Right ventricle myocardium inferior (tissue), 1 donor: Measurements from ENCODE around the gene ANO2. TPM values are rescaled to one million over a fixed set of nuclear protein-coding genes. Genes with fewer than 3 reads are reported as not detected.
"Not testable (repeated sequence)": the region's sequence is repeated elsewhere in the genome, so short reads cannot be mapped to it uniquely, and the experiment has no call there.

Experiments used
- ATAC-seq: fragments of 200-7000 bp; cut with Tn5 transposase; one replicate; pipeline ENCODE4 v1.9.1; 2020; ENCODE audit warnings: mild to moderate bottlenecking, moderate library complexity
- DNase-seq: peaks from one replicate; pipeline ENCODE4 v3.0.0; 2021; ENCODE audit errors: missing footprints
- intact Hi-C: fragments of 100-400 bp; cut with DNase I; formaldehyde crosslinking; loops from one replicate; pipeline ENCODE4 v1.11.0; 2022
- total RNA-seq: library from RNA; stranded (reverse); fragmentation: NEBNext Ultra II Directional; extraction: Animal tissue kit (Norgen Biotek cat#: 25700); gene quantifications from one replicate; pipeline ENCODE4 v1.2.1, GENCODE V29; 2021
- donor health status: DM: no; HTN: yes; CAD: no; lungs with severe emphysema.

ANO2 gene
- total RNA-seq, 1 donor from 2014 or later: 19.5 TPM

DNA sequence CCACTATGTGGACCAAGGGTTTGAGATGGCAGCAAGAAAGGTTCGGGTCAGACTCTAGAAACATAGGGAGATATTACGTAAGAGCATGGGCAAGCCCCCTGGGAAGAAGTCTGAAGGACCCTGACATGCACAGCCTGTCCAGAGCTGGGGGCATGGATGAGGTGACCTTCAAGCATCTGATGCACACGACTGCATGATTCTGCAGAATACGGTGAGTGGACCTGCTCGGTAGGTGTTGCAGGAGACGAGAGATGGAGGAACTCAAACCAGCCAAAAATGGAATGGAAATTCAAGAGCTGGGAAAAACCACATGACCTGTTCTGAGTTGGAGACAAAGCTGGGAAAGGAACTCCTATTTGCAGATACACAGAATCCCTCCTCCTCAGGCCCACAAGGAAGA is 43.6 kb downstream of the ANO2 start:
- DNase-seq (no peak), ATAC-seq (no peak)
- intact Hi-C loops: no loop called here

GRCh38 chr12:5900533-5901205 is 44.4 kb downstream of the ANO2 start:
- ATAC-seq (no peak), DNase-seq (no peak)
- intact Hi-C loops: no loop called here

DNA sequence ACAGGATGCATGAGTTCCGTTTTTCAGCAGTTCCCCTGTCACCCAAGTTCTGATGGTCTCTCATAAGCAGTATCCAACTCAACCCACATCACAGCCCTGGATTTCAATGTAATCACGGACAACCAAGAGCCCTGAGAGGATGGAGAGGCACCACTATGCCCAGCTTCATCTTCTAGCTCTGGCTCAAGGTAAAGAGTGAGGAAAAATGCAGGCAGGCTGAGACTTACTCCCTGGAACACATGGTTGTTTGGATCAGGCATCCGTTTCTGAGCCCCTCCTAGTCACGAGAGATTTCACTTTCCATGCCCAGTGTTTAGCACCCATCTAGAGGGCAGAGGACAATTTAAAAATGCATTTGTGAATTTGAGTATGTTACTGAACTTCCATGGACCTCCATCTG is 45.0 kb downstream of the ANO2 start:
- no peak for DNase-seq
- intact Hi-C loops: no loop called here

GRCh38 chr12:5899675-5900074 is 45.4 kb downstream of the ANO2 start:
- ATAC-seq (no peak), DNase-seq (no peak)
- intact Hi-C loops: no loop called here

More for the DNA sequence above, 45.0 kb downstream of the ANO2 start:
- no peak for ATAC-seq

GRCh38 chr12:5898874-5899273 is 46.2 kb downstream of the ANO2 start:
- intact Hi-C loops: no loop called here
- no peak for ATAC-seq

GRCh38 chr12:5889381-5890047 is 55.5 kb downstream of the ANO2 start:
- ATAC-seq: no peak
- DNase-seq: no peak
- intact Hi-C loops: no loop called here

More at GRCh38 chr12:5898874-5899273, 46.2 kb downstream of the ANO2 start:
- no peak for DNase-seq

DNA sequence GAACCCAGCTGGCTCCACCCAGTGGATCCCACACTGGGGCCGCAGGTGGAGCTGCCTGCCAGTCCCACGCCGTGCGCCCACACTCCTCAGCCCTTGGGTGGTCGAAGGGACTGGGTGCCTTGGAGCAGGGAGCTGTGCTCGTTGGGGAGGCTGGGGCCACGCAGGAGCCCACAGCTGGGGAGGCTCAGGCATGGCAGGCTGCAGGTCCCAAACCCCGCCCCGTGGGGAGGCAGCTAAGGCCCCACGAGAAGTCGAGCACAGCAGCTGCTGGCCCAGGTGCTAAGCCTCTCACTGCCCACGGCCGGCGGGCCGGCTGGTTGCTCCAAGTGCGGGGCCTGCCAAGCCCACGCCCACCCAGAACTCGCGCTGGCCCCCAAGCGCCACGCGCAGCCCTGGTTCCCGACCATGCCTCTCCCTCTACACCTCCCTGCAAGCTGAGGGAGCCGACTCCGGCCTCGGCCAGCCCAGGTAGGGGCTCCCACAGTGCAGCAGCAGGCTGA is 56.2 kb downstream of the ANO2 start:
- DNase-seq: no peak
- intact Hi-C loops: no loop called here

GRCh38 chr12:5887819-5888218 is 57.2 kb downstream of the ANO2 start:
- intact Hi-C loops, ATAC-seq, DNase-seq: not testable (repeated sequence)

More for the DNA sequence above, 56.2 kb downstream of the ANO2 start:
- no peak for ATAC-seq

DNA sequence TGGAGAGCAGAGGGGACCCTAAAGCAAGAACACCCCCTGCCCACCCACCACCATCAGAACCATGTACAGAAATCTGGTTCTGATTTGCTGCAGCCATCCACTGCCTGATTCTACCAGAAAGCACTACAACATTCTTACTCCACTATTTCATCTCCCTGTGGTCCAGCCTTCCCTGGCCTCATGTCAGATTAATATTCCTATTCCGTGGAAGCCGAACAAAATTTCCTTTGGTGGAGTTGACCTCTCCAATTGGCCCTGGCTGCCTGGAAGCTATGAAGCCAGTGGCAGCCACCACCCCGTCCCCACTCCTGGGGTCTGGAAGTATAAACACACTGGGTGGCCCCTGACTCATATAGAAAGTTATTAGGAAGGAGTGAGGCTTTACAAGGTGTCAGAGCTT is 60.2 kb downstream of the ANO2 start:
- ATAC-seq (no peak), DNase-seq (no peak)

DNA sequence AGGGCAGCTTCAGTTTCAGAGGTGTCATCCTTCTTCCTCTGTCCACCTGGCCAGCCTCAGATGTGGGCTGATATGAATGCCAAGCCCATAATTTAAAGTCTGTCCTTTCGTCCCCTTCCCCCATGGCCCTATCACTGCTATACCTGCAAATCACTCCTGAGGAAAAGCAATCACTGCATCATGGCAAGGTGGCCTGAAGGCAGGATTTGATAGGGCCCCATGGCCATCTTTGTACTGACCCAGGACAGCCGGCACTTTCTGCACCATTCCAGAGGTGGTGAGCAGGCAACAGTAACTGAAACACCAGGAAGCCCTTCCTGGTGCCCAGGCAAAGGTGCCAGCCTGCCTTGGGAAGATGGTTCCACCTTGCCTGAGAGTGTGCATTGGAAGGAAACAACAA is 60.8 kb downstream of the ANO2 start:
- intact Hi-C loops: no loop called here
- ATAC-seq: no peak

More for the DNA sequence above, 60.2 kb downstream of the ANO2 start:
- intact Hi-C loops: no loop called here

GRCh38 chr12:5882511-5883190 is 62.4 kb downstream of the ANO2 start:
- DNase-seq (no peak), ATAC-seq (no peak)
- intact Hi-C loops: no loop called here

More for the DNA sequence above, 60.8 kb downstream of the ANO2 start:
- DNase-seq: no peak

GRCh38 chr12:5881666-5882065 is 63.4 kb downstream of the ANO2 start:
- ATAC-seq (no peak), DNase-seq (no peak)
- intact Hi-C loops: no loop called here

- no peak for DNase-seq
- ATAC-seq: no peak
- intact Hi-C loops: no loop called here
These were observed 63.9 kb downstream of the ANO2 start for GRCh38 chr12:5881101-5881606.

GRCh38 chr12:5875851-5876250 is 69.2 kb downstream of the ANO2 start:
- no peak for DNase-seq
- no peak for ATAC-seq
- intact Hi-C loops: no loop called here

DNA sequence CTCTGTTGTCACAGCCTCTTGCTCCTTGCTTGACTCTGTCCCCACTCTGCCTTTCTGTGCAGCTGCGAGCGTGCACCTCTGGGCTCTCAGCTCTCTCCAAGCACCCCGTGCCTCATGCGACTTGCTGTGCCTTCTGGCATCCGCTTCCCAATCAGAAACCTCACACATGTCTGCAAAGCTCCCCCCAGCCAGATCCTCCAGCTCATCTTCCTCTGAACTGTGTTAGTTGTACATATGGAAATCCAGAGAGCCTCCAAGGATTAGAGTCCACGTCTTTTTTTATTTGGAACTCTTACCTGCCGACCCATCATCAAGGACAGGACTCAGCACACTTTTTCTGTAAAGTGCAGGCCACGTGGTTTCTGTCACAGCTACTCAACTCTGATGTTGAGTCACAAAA is 70.5 kb downstream of the ANO2 start:
- no peak for DNase-seq
- intact Hi-C loops: no loop called here
- ATAC-seq: no peak

GRCh38 chr12:5873281-5873919 is 71.7 kb downstream of the ANO2 start:
- ATAC-seq (no peak), DNase-seq (no peak)
- intact Hi-C loops: no loop called here

DNA sequence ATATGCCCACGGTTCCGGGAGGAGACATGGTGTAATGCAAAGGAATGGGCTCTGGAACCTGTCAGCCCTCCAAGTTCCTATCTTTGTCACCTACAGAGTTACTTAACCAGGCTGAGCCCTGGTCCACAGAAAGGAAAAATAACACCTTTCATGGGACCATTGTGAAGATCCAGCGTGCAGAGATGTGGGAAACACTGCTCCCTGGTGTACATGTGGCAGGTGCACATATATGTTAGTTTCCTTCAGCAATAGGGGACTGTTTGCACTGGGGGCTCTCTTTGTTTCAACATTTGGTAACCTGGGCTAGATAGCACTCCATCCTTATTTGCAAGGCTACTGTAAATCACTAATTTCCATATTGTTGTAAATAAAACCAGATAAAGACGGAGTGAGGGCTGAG is 72.3 kb downstream of the ANO2 start:
- ATAC-seq: no peak
- no peak for DNase-seq
- intact Hi-C loops: no loop called here

DNA sequence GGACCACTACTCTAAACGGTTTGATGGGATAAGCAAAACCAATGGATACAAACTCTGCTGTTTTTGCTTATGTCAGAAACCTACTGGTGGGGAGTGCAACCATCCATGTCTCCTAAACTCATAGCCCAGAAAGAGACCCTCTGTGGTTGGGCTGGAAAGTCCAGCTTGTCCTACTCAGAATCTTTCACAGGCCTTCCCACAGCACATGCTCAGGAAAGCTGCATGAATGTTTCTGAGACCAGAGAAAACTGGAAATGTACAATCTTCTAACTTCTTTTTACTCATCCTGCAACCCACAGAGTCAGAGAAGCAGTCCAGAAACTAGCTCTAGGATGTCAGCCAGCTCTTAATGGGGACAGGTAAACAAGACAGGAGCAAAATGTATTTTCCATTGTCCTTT is 73.3 kb downstream of the ANO2 start:
- intact Hi-C loops: no loop called here
- DNase-seq (no peak), ATAC-seq (no peak)

DNA sequence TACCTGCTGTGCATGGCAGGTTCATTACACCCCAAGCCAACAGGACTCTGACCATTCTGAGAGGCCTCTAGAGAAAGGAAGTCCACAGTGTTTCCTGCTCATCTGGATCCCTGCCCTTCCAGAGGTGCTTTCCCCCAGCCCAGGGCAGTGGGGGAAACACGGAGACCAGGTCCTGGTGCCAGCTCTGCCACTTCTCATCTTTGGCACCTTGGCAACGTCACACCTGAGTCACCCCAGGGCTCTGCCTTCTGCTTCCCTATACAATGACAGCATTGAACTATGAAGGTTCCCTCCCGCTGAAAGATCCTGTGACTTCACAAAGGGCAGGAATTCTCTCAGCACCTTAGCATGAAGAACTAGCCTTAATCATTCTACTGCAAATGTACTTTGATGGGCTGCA is 74.9 kb downstream of the ANO2 start:
- DNase-seq (no peak), ATAC-seq (no peak)
- intact Hi-C loops: no loop called here
